HCT116 (cell line): ENCODE measurements around the gene NR1D2. TPM values are rescaled to one million over a fixed set of nuclear protein-coding genes. Genes with fewer than 3 reads are reported as not detected.

Experiments used
- ATAC-seq: fragments of 200-7000 bp; cut with Tn5 transposase; 2 replicates; pipeline ENCODE4 v1.9.1; 2020; ENCODE audit warnings: mild to moderate bottlenecking, moderate library complexity
- BruUV-seq: library from RNA; stranded (reverse); fragments of 400-500 nt; replicated peaks from 2 replicates; lab custom pipeline; 2021; lab: Mats Ljungman, UMichigan
- CTCF ChIA-PET: fragments of 300-600 bp; sonication (Branson Sonifier 250); formaldehyde crosslinking; loops from one replicate; lab custom pipeline; 2021; ENCODE audit warnings: antibody characterized with exemption; lab: Charles Lee
- POLR2A ChIA-PET: fragments of 300-600, 350-600 bp; sonication (Branson Sonifier 250); formaldehyde crosslinking; loops from one replicate; lab custom pipeline; 2021; ENCODE audit warnings: antibody characterized with exemption; lab: Charles Lee
- RAD21 ChIA-PET, 2 experiments: fragments of 300-600 bp; sonication (Branson Sonifier 250); formaldehyde crosslinking; loops; one replicate each; lab custom pipeline; 2023; ENCODE audit warnings: low total read pairs in 2 of 2; ENCODE audit not compliant: uncharacterized antibody in 2 of 2, unreplicated experiment in 2 of 2, low non-redundant PET in 1 of 2; lab: Charles Lee
- DNase-seq: peaks from one replicate; pipeline ENCODE4 v3.0.0-alpha.2; 2010; ENCODE audit warnings: low read depth, low spot score
- H2AFZ ChIP-seq: fragments of 200-600 bp; shearing (Covaris generic), sonication (generic); 2 replicates; pipeline ENCODE4 v1.6.1; 2017; ENCODE audit warnings: low read depth, mixed run types, mixed read lengths, antibody characterized with exemption, low read length; ENCODE audit not compliant: poor library complexity, severe bottlenecking
- H3K27ac ChIP-seq: 2 replicates; pipeline ENCODE4 v1.5.1; 2012; ENCODE audit warnings: low read depth, low read length
- H3K27me3 ChIP-seq: fragments of 200-600 bp; sonication (generic); 2 replicates; pipeline ENCODE4 v1.6.1; 2016; ENCODE audit warnings: mixed run types, low read length, mixed read lengths; ENCODE audit not compliant: insufficient read depth
- H3K36me3 ChIP-seq, 2 experiments: fragments of 200-500 bp in 1 of 2; fragments of 200-600 bp in 1 of 2; sonication (Bioruptor generic) in 1 of 2; sonication (generic) in 1 of 2; 2 replicates each; pipeline versions ENCODE4 v1.5.1 to v1.6.1; 2014 to 2016; ENCODE audit warnings: low read length in 2 of 2, inconsistent platforms in 1 of 2, mixed read lengths in 1 of 2, mixed run types in 1 of 2; ENCODE audit not compliant: insufficient read depth in 2 of 2, control insufficient read depth in 1 of 2
- H3K4me1 ChIP-seq, 2 experiments: fragments of 200-600 bp in 1 of 2; sonication (generic) in 1 of 2; 2 replicates each; pipeline versions ENCODE4 v1.5.1 to v1.6.1; 2012 to 2017; ENCODE audit warnings: low read length in 2 of 2, inconsistent platforms in 1 of 2, mild to moderate bottlenecking in 1 of 2, mixed read lengths in 1 of 2, mixed run types in 1 of 2, moderate library complexity in 1 of 2; ENCODE audit not compliant: insufficient read depth in 2 of 2, control insufficient read depth in 1 of 2
- H3K4me2 ChIP-seq: fragments of 200-600 bp; sonication (generic); 2 replicates; pipeline ENCODE4 v1.6.1; 2017; ENCODE audit warnings: mixed run types, low read length, mixed read lengths
- H3K4me3 ChIP-seq, 2 experiments: fragments of 200-600 bp in 1 of 2; sonication (generic) in 1 of 2; replicated peaks in 1 of 2; 2 replicates each; pipeline ENCODE4 v1.5.1; 2011 to 2016; ENCODE audit warnings: low read length in 2 of 2, control low read depth in 1 of 2, low read depth in 1 of 2, mild to moderate bottlenecking in 1 of 2, mixed read lengths in 1 of 2, mixed run types in 1 of 2
- H3K79me2 ChIP-seq: fragments of 200-600 bp; sonication (generic); 2 replicates; pipeline ENCODE4 v1.6.1; 2017; ENCODE audit warnings: mild to moderate bottlenecking, mixed run types, low read length, moderate library complexity, mixed read lengths; ENCODE audit not compliant: insufficient read depth
- H3K9ac ChIP-seq: fragments of 200-600 bp; sonication (generic); 2 replicates; pipeline ENCODE4 v1.6.1; 2016; ENCODE audit warnings: low read length, mixed read lengths
- H3K9me2 ChIP-seq: fragments of 200-600 bp; sonication (generic), shearing (Covaris generic); 2 replicates; pipeline ENCODE4 v1.6.1; 2017; ENCODE audit warnings: mixed run types, mild to moderate bottlenecking, moderate library complexity; ENCODE audit not compliant: insufficient read depth
- H3K9me3 ChIP-seq, 2 experiments: fragments of 200-500 bp in 1 of 2; fragments of 200-600 bp in 1 of 2; sonication (Bioruptor generic) in 1 of 2; sonication (generic) in 1 of 2; 2 replicates each; pipeline ENCODE4 v1.6.1; 2014 to 2017; ENCODE audit warnings: low read length in 2 of 2, mixed read lengths in 2 of 2, inconsistent platforms in 1 of 2, low read depth in 1 of 2, mild to moderate bottlenecking in 1 of 2, mixed run types in 1 of 2, moderate library complexity in 1 of 2; ENCODE audit not compliant: control insufficient read depth in 1 of 2, insufficient read depth in 1 of 2
- H4K20me1 ChIP-seq: fragments of 200-600 bp; sonication (generic), shearing (Covaris generic); 2 replicates; pipeline ENCODE4 v1.6.1; 2017; ENCODE audit warnings: mixed run types, mild to moderate bottlenecking, moderate library complexity; ENCODE audit not compliant: insufficient read depth
- CBX3 ChIP-seq: IDR thresholded peaks from 2 replicates; pipeline ENCODE4 v1.6.1; 2012; ENCODE audit warnings: low read depth
- CEBPB ChIP-seq: IDR thresholded peaks from 2 replicates; pipeline ENCODE4 v1.6.1; 2012; ENCODE audit warnings: low read depth
- EGR1 ChIP-seq: IDR thresholded peaks from 2 replicates; pipeline ENCODE4 v1.6.1; 2012; ENCODE audit warnings: low read depth
- ELF1 ChIP-seq: IDR thresholded peaks from 2 replicates; pipeline ENCODE4 v1.6.1; 2012; ENCODE audit warnings: low read depth, borderline replicate concordance
- EZH2 ChIP-seq: fragments of 200-600 bp; sonication (generic); IDR thresholded peaks from 2 replicates; pipeline ENCODE4 v1.6.1; 2017; ENCODE audit warnings: antibody characterized with exemption, mixed run types
- FOSL1 ChIP-seq: IDR thresholded peaks from 2 replicates; pipeline ENCODE4 v1.6.1; 2012; ENCODE audit warnings: low read depth
- JUND ChIP-seq: IDR thresholded peaks from 2 replicates; pipeline ENCODE4 v1.6.1; 2012
- POLR2A ChIP-seq: IDR thresholded peaks from 2 replicates; pipeline ENCODE4 v1.7.0; 2011; ENCODE audit warnings: borderline replicate concordance; ENCODE audit not compliant: insufficient read depth, insufficient read length; ENCODE audit errors: extremely low read depth
- POLR2AphosphoS5 ChIP-seq: IDR thresholded peaks from 2 replicates; pipeline ENCODE4 v1.6.1; 2011; ENCODE audit warnings: mild to moderate bottlenecking, low read depth, low read length, moderate library complexity
- SIN3A ChIP-seq: IDR thresholded peaks from 2 replicates; pipeline ENCODE4 v1.6.1; 2012; ENCODE audit warnings: low read depth
- SRF ChIP-seq: IDR thresholded peaks from 2 replicates; pipeline ENCODE4 v1.6.1; 2012; ENCODE audit warnings: low read depth
- TCF7L2 ChIP-seq: IDR thresholded peaks from 2 replicates; pipeline ENCODE4 v1.7.0; 2011; ENCODE audit warnings: borderline replicate concordance, inconsistent platforms; ENCODE audit not compliant: insufficient read depth, insufficient read length; ENCODE audit errors: extremely low read depth
- YY1 ChIP-seq: IDR thresholded peaks from 2 replicates; pipeline ENCODE4 v1.6.1; 2011; ENCODE audit warnings: low read length, low read depth, moderate library complexity, mild to moderate bottlenecking; ENCODE audit not compliant: insufficient replicate concordance; ENCODE audit errors: extremely low read depth
- ZFX ChIP-seq: fragments of 450-650 bp; IDR thresholded peaks from 2 replicates; pipeline ENCODE4 v1.6.1; 2017
- ZNF274 ChIP-seq: fragments of 200-500 bp; sonication (Bioruptor generic); IDR thresholded peaks from 2 replicates; pipeline ENCODE4 v1.6.1; 2014; ENCODE audit warnings: mild to moderate bottlenecking, low read depth, low read length, inconsistent platforms
- intact Hi-C: fragments of 100-400 bp; cut with micrococcal nuclease; formaldehyde crosslinking; loops from 2 replicates; pipeline ENCODE4 v1.10.0; 2022
- total RNA-seq: library from RNA; stranded (reverse); gene quantifications from one replicate; pipeline ENCODE4 v1.2.1, GENCODE V29; 2021; ENCODE audit not compliant: unreplicated experiment
- TF ChIP-seq, protein P1 (sequence below), 3 experiments: fragments of 200-600 bp in 1 of 3; sonication (generic) in 1 of 3; IDR thresholded peaks in 2 of 3; conservative IDR thresholded peaks in 1 of 3; 2 replicates each; pipeline ENCODE4 v1.5.1; 2012 to 2017; ENCODE audit warnings: low read depth in 2 of 3, low read length in 2 of 3, antibody characterized with exemption in 1 of 3, borderline replicate concordance in 1 of 3, control low read depth in 1 of 3, mild to moderate bottlenecking in 1 of 3, mixed read lengths in 1 of 3, mixed run types in 1 of 3, moderate library complexity in 1 of 3; ENCODE audit not compliant: insufficient read depth in 1 of 3
- TF ChIP-seq, protein P2 (sequence below): IDR thresholded peaks from 2 replicates; pipeline ENCODE4 v1.6.1; 2011; ENCODE audit warnings: mild to moderate bottlenecking, low read length, moderate library complexity; ENCODE audit not compliant: insufficient replicate concordance; ENCODE audit errors: extremely low read depth
- TF ChIP-seq, protein P3 (sequence below): IDR thresholded peaks from 2 replicates; pipeline ENCODE4 v1.6.1; 2012
- TF ChIP-seq, protein P4 (sequence below): IDR thresholded peaks from 2 replicates; pipeline ENCODE4 v1.6.1; 2012; ENCODE audit warnings: low read depth

NR1D2 gene
- total RNA-seq, 1 experiment from 2014 or later = 60.9 TPM

DNA sequence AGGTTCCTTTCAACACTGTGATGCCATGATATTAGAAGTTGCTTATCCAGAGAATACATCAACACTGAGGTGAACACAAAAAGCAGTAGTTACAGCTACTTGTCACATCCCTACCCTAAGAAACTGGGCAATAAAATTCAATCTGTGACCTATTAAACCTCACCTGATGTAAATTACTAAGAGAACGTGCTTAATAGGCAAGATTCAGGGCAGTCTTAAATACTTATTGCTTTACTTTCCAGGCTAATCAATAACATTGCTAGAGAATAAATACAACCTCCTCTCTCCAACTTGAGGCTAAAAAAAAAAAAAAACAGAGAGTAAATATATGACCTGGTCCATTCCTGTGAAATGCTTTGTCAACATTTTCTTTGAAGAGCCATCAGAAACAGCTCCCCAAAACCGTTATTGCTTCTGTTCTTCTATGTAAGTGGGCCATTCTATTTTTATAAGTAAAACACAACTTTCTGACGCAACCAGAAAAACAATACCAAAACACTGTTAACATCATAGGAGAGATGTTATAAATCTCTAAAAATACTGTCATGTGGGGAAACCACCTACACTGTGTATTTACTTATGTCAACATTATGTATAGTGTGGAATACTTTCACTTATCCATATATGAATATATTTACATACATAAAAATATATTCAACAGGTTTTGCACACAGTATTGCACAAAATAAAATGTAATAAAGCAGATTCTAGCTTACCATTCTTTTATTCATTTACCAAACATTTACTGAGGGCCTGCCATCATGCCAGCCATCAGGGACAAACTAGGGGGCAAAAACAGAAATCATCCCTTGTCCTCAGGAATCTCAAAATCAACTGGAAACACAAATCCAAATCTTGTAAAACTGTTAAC is 31.0 kb upstream of the NR1D2 start:
- Histone ChIP-seq H3K9me2 (no peaks in the 10 kb centered on the region), H3K9me3 (no peaks in the 10 kb centered on the region), H3K27me3 (no peaks in the 10 kb centered on the region), H3K9ac (no peak overlapping the region), H3K79me2 (peaks cover 62% of the 10 kb centered on the region), H3K4me3 (no peak overlapping the region), H4K20me1 (peaks cover 12% of the 10 kb centered on the region; the same call in 1 of the 2 replicates), H3K4me2 (no peak overlapping the region), H2AFZ (no peak overlapping the region), H3K36me3 (peaks cover 15 to 21% of the 10 kb centered on the region in 2 experiments), H3K4me1 (peaks cover 14 to 23% of the 10 kb centered on the region in 2 experiments; a peak in 3 of 4 replicates), H3K27ac (no peak overlapping the region)
- CTCF ChIA-PET = no interaction called here
- DNase-seq (no peak), ATAC-seq (no peak)
- intact Hi-C loops = no loop called here
- POLR2A ChIA-PET = no interaction called here
- no TSS peak for BruUV-seq
- RAD21 ChIA-PET = interaction anchor here in 1 of 2 experiments (0.5 kb wide), 1 partner anchor 409 kb away, joined by 4 read pairs; no protein-coding TSS in a partner anchor
- TF ChIP-seq CBX3 (no peak), FOSL1 (no peak), EZH2 (no peak), POLR2AphosphoS5 (no peak), SRF (no peak), ELF1 (no peak), EGR1 (no peak), YY1 (no peak), CEBPB (no peak), SIN3A (no peak), JUND (no peak), POLR2A (no peak), ZNF274 (no peak), ZFX (no peak), TCF7L2 (no peak)
- TF ChIP-seq, protein P1, sequence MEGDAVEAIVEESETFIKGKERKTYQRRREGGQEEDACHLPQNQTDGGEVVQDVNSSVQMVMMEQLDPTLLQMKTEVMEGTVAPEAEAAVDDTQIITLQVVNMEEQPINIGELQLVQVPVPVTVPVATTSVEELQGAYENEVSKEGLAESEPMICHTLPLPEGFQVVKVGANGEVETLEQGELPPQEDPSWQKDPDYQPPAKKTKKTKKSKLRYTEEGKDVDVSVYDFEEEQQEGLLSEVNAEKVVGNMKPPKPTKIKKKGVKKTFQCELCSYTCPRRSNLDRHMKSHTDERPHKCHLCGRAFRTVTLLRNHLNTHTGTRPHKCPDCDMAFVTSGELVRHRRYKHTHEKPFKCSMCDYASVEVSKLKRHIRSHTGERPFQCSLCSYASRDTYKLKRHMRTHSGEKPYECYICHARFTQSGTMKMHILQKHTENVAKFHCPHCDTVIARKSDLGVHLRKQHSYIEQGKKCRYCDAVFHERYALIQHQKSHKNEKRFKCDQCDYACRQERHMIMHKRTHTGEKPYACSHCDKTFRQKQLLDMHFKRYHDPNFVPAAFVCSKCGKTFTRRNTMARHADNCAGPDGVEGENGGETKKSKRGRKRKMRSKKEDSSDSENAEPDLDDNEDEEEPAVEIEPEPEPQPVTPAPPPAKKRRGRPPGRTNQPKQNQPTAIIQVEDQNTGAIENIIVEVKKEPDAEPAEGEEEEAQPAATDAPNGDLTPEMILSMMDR (IDR thresholded peaks at IDR 0.05 in 2 of 3, conservative IDR thresholded peaks at IDR 0.05 in 1 of 3; ENCODE audit: borderline replicate concordance in 1 of 3, insufficient read depth in 1 of 3, low read depth in 2 of 3, low read length in 2 of 3) = no peak
- TF ChIP-seq, protein P2, sequence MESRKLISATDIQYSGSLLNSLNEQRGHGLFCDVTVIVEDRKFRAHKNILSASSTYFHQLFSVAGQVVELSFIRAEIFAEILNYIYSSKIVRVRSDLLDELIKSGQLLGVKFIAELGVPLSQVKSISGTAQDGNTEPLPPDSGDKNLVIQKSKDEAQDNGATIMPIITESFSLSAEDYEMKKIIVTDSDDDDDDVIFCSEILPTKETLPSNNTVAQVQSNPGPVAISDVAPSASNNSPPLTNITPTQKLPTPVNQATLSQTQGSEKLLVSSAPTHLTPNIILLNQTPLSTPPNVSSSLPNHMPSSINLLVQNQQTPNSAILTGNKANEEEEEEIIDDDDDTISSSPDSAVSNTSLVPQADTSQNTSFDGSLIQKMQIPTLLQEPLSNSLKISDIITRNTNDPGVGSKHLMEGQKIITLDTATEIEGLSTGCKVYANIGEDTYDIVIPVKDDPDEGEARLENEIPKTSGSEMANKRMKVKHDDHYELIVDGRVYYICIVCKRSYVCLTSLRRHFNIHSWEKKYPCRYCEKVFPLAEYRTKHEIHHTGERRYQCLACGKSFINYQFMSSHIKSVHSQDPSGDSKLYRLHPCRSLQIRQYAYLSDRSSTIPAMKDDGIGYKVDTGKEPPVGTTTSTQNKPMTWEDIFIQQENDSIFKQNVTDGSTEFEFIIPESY = no peak
- TF ChIP-seq, protein P3, sequence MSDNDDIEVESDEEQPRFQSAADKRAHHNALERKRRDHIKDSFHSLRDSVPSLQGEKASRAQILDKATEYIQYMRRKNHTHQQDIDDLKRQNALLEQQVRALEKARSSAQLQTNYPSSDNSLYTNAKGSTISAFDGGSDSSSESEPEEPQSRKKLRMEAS = no peak
- TF ChIP-seq, protein P4, sequence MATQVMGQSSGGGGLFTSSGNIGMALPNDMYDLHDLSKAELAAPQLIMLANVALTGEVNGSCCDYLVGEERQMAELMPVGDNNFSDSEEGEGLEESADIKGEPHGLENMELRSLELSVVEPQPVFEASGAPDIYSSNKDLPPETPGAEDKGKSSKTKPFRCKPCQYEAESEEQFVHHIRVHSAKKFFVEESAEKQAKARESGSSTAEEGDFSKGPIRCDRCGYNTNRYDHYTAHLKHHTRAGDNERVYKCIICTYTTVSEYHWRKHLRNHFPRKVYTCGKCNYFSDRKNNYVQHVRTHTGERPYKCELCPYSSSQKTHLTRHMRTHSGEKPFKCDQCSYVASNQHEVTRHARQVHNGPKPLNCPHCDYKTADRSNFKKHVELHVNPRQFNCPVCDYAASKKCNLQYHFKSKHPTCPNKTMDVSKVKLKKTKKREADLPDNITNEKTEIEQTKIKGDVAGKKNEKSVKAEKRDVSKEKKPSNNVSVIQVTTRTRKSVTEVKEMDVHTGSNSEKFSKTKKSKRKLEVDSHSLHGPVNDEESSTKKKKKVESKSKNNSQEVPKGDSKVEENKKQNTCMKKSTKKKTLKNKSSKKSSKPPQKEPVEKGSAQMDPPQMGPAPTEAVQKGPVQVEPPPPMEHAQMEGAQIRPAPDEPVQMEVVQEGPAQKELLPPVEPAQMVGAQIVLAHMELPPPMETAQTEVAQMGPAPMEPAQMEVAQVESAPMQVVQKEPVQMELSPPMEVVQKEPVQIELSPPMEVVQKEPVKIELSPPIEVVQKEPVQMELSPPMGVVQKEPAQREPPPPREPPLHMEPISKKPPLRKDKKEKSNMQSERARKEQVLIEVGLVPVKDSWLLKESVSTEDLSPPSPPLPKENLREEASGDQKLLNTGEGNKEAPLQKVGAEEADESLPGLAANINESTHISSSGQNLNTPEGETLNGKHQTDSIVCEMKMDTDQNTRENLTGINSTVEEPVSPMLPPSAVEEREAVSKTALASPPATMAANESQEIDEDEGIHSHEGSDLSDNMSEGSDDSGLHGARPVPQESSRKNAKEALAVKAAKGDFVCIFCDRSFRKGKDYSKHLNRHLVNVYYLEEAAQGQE = no peak
